Measurements from ENCODE around the gene GPR132. TPM values are rescaled to one million over a fixed set of nuclear protein-coding genes. Genes with fewer than 3 reads are reported as not detected.

GPR132 gene
- total RNA-seq, 2 experiments from 2014 or later = 64.4 to 66.7 TPM

DNA sequence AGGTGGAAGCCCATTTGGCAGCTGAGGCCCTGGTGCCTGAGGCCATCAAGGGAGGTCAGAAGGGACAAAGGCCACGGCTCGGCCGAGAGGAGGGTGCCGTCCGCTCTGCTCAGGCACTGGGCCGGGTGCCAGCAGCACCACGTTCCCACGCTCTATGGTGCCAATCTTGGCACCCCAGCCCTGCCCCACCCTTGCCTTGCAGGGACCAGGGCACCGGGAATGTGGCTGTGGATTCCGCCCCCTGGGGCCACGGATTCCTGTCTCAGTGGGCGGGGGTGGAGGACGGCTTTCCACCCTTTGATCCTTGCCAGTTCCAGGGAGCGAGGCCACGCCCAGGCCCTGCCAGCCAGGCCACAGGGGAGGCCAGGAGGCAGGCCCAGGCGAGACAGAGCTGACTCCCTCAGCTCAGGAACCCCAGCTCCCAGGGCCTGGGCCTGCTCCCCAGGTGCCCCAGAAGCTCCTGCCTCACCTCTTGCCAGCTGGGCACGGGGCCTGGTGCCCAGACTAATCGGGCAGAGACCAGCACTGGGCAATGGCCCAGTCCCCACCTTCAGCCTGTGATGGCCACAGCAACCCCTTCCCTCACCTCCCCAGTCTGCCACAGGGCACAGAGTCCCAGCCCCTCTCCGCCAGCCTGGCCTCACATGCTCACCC lies 26.4 kb upstream of the GPR132 start:
- intact Hi-C loops (cut with DNase I, micrococcal nuclease) = loop anchor here in 1 of 2 experiments (1.0 to 5.0 kb wide), 4 partner anchors 76 to 437 kb away; partner anchors contain the start of genes BRF1, JAG2 and NUDT14
- Histone ChIP-seq H3K36me3 (ENCODE audit: insufficient read depth, low read length) (no peaks in the 10 kb centered on the region), H3K27me3 (ENCODE audit: control insufficient read depth in 1 of 2, insufficient read depth in 2 of 2, low read length in 2 of 2) (peaks cover 0 to 5% of the 10 kb centered on the region in 2 experiments), H3K9me3 (ENCODE audit: control insufficient read depth in 1 of 2, insufficient read depth in 1 of 2, low read length in 2 of 2) (no peaks in the 10 kb centered on the region), H3K4me1 (ENCODE audit: insufficient read depth, low read length) (peaks cover 47% of the 10 kb centered on the region), H3K4me3 (ENCODE audit: low read length) (no peak overlapping the region), H3K27ac (ENCODE audit: low read depth in 1 of 2, low read length in 2 of 2) (no peak overlapping the region)
- ATAC-seq (ENCODE audit: poor library complexity) (no peak), DNase-seq (peak in 2 of 14 experiments; percentile 30 to 47)
- TF ChIP-seq, protein P1, sequence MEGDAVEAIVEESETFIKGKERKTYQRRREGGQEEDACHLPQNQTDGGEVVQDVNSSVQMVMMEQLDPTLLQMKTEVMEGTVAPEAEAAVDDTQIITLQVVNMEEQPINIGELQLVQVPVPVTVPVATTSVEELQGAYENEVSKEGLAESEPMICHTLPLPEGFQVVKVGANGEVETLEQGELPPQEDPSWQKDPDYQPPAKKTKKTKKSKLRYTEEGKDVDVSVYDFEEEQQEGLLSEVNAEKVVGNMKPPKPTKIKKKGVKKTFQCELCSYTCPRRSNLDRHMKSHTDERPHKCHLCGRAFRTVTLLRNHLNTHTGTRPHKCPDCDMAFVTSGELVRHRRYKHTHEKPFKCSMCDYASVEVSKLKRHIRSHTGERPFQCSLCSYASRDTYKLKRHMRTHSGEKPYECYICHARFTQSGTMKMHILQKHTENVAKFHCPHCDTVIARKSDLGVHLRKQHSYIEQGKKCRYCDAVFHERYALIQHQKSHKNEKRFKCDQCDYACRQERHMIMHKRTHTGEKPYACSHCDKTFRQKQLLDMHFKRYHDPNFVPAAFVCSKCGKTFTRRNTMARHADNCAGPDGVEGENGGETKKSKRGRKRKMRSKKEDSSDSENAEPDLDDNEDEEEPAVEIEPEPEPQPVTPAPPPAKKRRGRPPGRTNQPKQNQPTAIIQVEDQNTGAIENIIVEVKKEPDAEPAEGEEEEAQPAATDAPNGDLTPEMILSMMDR (IDR thresholded peaks at IDR 0.05) = no peak
- Mint-ChIP-seq H3K4me3 (peak overlapping the region; percentile 83), H3K27ac (peak overlapping the region; percentile 68), H3K9me3 (no peaks in the 10 kb centered on the region), H3K27me3 (no peaks in the 10 kb centered on the region), H3K36me3 (ENCODE audit: low read depth) (no peaks in the 10 kb centered on the region), H3K4me1 (ENCODE audit: low read depth) (peaks cover 24% of the 10 kb centered on the region)
- POLR2A ChIA-PET = interaction anchor here (1.6 to 3.5 kb wide), 2 partner anchors 26 to 32 kb away, joined by 5 to 12 read pairs; partner anchors contain the start of gene GPR132
- CTCF ChIA-PET = interaction anchor here (1.5 to 3.1 kb wide), 3 partner anchors 27 to 102 kb away, joined by 3 to 49 read pairs (median 20); partner anchors contain the start of gene GPR132

DNA sequence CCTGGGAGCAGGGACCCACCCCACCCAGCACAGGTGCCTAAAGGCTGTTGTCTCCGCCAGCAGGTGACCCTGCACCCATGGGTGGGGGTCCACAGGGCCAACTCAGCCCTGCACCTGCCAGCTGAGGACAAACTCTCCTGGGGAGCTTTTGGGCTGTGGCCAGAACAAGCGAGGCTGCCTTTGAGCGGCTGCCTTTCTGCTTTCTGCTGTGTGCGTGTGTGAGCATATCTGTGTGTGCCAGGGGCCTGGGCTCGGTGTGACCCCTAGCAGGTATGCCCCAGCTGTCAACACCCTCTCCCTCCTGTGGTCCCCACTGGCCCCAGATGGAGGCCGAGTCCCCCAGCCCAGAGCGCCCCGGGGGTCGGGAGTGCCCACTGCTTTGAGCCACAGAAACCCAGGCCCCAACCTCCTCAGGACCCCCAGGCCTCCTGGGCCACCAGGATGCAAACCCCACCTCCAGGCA lies 25.9 kb upstream of the GPR132 start:
- intact Hi-C loops (cut with DNase I, micrococcal nuclease) = loop anchor here in 1 of 2 experiments (5.0 kb wide), 3 partner anchors 76 to 211 kb away; partner anchors contain the start of genes BRF1, JAG2 and NUDT14
- Mint-ChIP-seq H3K9me3 (no peaks in the 10 kb centered on the region), H3K27me3 (no peaks in the 10 kb centered on the region), H3K4me3 (no peak overlapping the region), H3K27ac (peak overlapping the region; percentile 68), H3K4me1 (ENCODE audit: low read depth) (peaks cover 24% of the 10 kb centered on the region), H3K36me3 (ENCODE audit: low read depth) (no peaks in the 10 kb centered on the region)
- Histone ChIP-seq H3K36me3 (ENCODE audit: insufficient read depth, low read length) (no peaks in the 10 kb centered on the region), H3K4me1 (ENCODE audit: insufficient read depth, low read length) (peaks cover 52% of the 10 kb centered on the region), H3K4me3 (ENCODE audit: low read length) (no peak overlapping the region), H3K27ac (ENCODE audit: low read depth in 1 of 2, low read length in 2 of 2) (no peak overlapping the region), H3K27me3 (ENCODE audit: control insufficient read depth in 1 of 2, insufficient read depth in 2 of 2, low read length in 2 of 2) (peaks cover 0 to 5% of the 10 kb centered on the region in 2 experiments), H3K9me3 (ENCODE audit: control insufficient read depth in 1 of 2, insufficient read depth in 1 of 2, low read length in 2 of 2) (no peaks in the 10 kb centered on the region)
- DNase-seq = peak in 3 of 14 experiments; percentile 25 to 43 (median 34)
- POLR2A ChIA-PET = interaction anchor here (1.1 to 3.5 kb wide), 4 partner anchors 25 to 261 kb away, joined by 3 to 12 read pairs (median 4); partner anchors contain the start of gene GPR132
- no peak for ATAC-seq (ENCODE audit: poor library complexity)
- CTCF ChIA-PET = interaction anchor here (1.0 to 3.1 kb wide), 8 partner anchors 14 to 261 kb away, joined by 3 to 49 read pairs (median 8); partner anchors contain the start of genes CDCA4 and GPR132
- TF ChIP-seq, protein P1 (IDR thresholded peaks at IDR 0.05) = no peak

DNA sequence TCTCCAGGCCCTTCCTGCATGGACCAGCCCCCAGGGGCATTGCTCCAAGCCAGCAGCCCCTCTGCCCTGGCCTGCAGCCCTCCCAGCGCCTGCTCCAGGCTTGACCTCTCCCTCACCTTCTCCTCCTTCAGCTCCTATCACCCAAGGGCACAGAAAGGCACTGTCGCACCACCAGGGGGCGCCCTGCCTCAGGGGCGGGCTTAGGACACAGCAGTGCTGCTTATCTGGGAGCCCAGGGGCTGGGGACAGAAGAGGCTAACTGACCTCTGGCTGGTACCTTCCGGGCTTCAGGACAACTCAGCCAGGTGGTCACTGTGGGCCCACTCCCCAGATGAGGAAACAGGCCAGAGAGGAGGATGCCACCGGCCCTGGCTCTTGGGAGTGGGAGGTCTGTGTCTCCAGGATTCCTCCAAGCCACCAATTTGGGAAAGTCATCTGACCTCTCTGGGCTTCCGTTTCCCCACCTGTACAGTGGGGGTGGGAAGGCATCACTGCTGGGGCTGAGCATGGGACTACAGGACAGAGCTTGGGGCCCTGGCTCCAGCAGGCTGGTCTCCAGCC lies 25.3 kb upstream of the GPR132 start:
- CTCF ChIA-PET = interaction anchor here (0.6 to 3.1 kb wide), 26 partner anchors 9 to 262 kb away, joined by 3 to 49 read pairs (median 4); partner anchors contain the start of genes BRF1, CDCA4 and GPR132
- Histone ChIP-seq H3K36me3 (ENCODE audit: insufficient read depth, low read length) (no peaks in the 10 kb centered on the region), H3K4me3 (ENCODE audit: low read length) (no peak overlapping the region), H3K27ac (ENCODE audit: low read depth in 1 of 2, low read length in 2 of 2) (no peak overlapping the region), H3K27me3 (ENCODE audit: control insufficient read depth in 1 of 2, insufficient read depth in 2 of 2, low read length in 2 of 2) (peaks cover 0 to 5% of the 10 kb centered on the region in 2 experiments), H3K9me3 (ENCODE audit: control insufficient read depth in 1 of 2, insufficient read depth in 1 of 2, low read length in 2 of 2) (no peaks in the 10 kb centered on the region), H3K4me1 (ENCODE audit: insufficient read depth, low read length) (peaks cover 58% of the 10 kb centered on the region)
- H3K4me3 Mint-ChIP-seq = peak overlapping the region; percentile 67
- peaks cover 24% of the 10 kb centered on the region for H3K4me1 Mint-ChIP-seq (ENCODE audit: low read depth)
- DNase-seq (peak; percentile 74 to 92 (median 84)), ATAC-seq (ENCODE audit: poor library complexity) (peak; percentile 31)
- TF ChIP-seq, protein P1 (IDR thresholded peaks at IDR 0.05) = peak; percentile 92
- H3K36me3 Mint-ChIP-seq (ENCODE audit: low read depth) = no peaks in the 10 kb centered on the region
- intact Hi-C loops (cut with DNase I, micrococcal nuclease) = loop anchor here (1.0 to 5.0 kb wide), 5 partner anchors 77 to 262 kb away; partner anchors contain the start of genes BRF1 (in 1 of the 2), JAG2 (in 1 of the 2) and NUDT14 (in 1 of the 2)
- no peaks in the 10 kb centered on the region for H3K9me3 Mint-ChIP-seq
- peak overlapping the region; percentile 68 for H3K27ac Mint-ChIP-seq
- POLR2A ChIA-PET = interaction anchor here (0.7 to 3.5 kb wide), 5 partner anchors 23 to 262 kb away, joined by 3 to 12 read pairs (median 3); partner anchors contain the start of gene GPR132
- H3K27me3 Mint-ChIP-seq = no peaks in the 10 kb centered on the region
